ENCODE data around the gene TBPL2.

The TBPL2 gene

GRCh38 chr14:55382483-55382882 lies 57.9 kb downstream of the TBPL2 start:
- DNase-seq (ENCODE audit: low read depth), result no peak
- no peak for TF ChIP-seq CTCF (conservative IDR thresholded peaks at IDR 0.05; ENCODE audit: low read length)
- no peak overlapping the region for H3K4me3 ChIP-seq (ENCODE audit: low read length)

GRCh38 chr14:55381561-55381960 lies 58.9 kb downstream of the TBPL2 start:
- H3K4me3 ChIP-seq (ENCODE audit: low read length), result no peak overlapping the region
- TF ChIP-seq CTCF (conservative IDR thresholded peaks at IDR 0.05; ENCODE audit: low read length), result no peak
- DNase-seq (ENCODE audit: low read depth), result no peak

GRCh38 chr14:55381040-55381439 lies 59.4 kb downstream of the TBPL2 start:
- no peak for DNase-seq (ENCODE audit: low read depth)
- H3K4me3 ChIP-seq (ENCODE audit: low read length), result no peak overlapping the region
- TF ChIP-seq CTCF (conservative IDR thresholded peaks at IDR 0.05; ENCODE audit: low read length), result no peak

GRCh38 chr14:55377236-55377635 lies 63.2 kb downstream of the TBPL2 start:
- DNase-seq (ENCODE audit: low read depth), result no peak
- no peak overlapping the region for H3K4me3 ChIP-seq (ENCODE audit: low read length)
- no peak for TF ChIP-seq CTCF (conservative IDR thresholded peaks at IDR 0.05; ENCODE audit: low read length)

GRCh38 chr14:55374771-55375170 lies 65.6 kb downstream of the TBPL2 start:
- no peak overlapping the region for H3K4me3 ChIP-seq (ENCODE audit: low read length)
- TF ChIP-seq CTCF (conservative IDR thresholded peaks at IDR 0.05; ENCODE audit: low read length), result no peak
- no peak for DNase-seq (ENCODE audit: low read depth)

- DNase-seq (ENCODE audit: low read depth), result no peak
- no peak overlapping the region for H3K4me3 ChIP-seq (ENCODE audit: low read length)
- no peak for TF ChIP-seq CTCF (conservative IDR thresholded peaks at IDR 0.05; ENCODE audit: low read length)
These were observed 66.4 kb downstream of the TBPL2 start for GRCh38 chr14:55373784-55374705.

- TF ChIP-seq CTCF (conservative IDR thresholded peaks at IDR 0.05; ENCODE audit: low read length), result no peak
- no peak overlapping the region for H3K4me3 ChIP-seq (ENCODE audit: low read length)
- DNase-seq (ENCODE audit: low read depth), result no peak
These were observed 67.6 kb downstream of the TBPL2 start for GRCh38 chr14:55372825-55373224.
